Progenitor cell of endocrine pancreas (in vitro differentiated cells): ENCODE data around the gene DNM3. TPM values are rescaled to one million over a fixed set of nuclear protein-coding genes. Genes with fewer than 3 reads are reported as not detected.

Source experiments
- DNase-seq: peaks from one replicate; pipeline ENCODE4 v3.0.0; 2021; ENCODE audit warnings: low spot score; ENCODE audit not compliant: unreplicated experiment
- H3K27ac Mint-ChIP-seq: 2 replicates; pipeline ENCODE4 v1.8.0; 2021; ENCODE audit warnings: mild to moderate bottlenecking, moderate library complexity, mixed read lengths
- H3K27me3 Mint-ChIP-seq: 2 replicates; pipeline ENCODE4 v1.8.0; 2021; ENCODE audit warnings: mixed read lengths
- H3K36me3 Mint-ChIP-seq: 2 replicates; pipeline ENCODE4 v1.8.0; 2022; ENCODE audit warnings: mixed read lengths; ENCODE audit not compliant: insufficient read depth
- H3K4me1 Mint-ChIP-seq: 2 replicates; pipeline ENCODE4 v1.8.0; 2021; ENCODE audit warnings: low read depth, mixed read lengths
- H3K4me3 Mint-ChIP-seq: 2 replicates; pipeline ENCODE4 v1.8.0; 2021; ENCODE audit warnings: low read depth, mild to moderate bottlenecking, moderate library complexity, mixed read lengths
- H3K9me3 Mint-ChIP-seq: 2 replicates; pipeline ENCODE4 v1.8.0; 2021; ENCODE audit warnings: low read depth, mixed read lengths
- CTCF ChIP-seq: fragments of 200-600 bp; sonication (generic); IDR thresholded peaks from one replicate; pipeline ENCODE4 v1.5.0; 2021; ENCODE audit warnings: antibody characterized with exemption, mild to moderate bottlenecking; ENCODE audit not compliant: unreplicated experiment
- total RNA-seq: library from RNA; stranded (reverse); gene quantifications from 2 replicates; pipeline ENCODE4 v1.2.1, GENCODE V29; 2021

The DNM3 gene
- total RNA-seq, 1 donor from 2014 or later = 0.48 TPM

- TF ChIP-seq CTCF = no peak
- no peaks in the 10 kb centered on the region for H3K27me3 Mint-ChIP-seq
- H3K27ac Mint-ChIP-seq = no peak overlapping the region
- no peaks in the 10 kb centered on the region for H3K9me3 Mint-ChIP-seq
- no peak for DNase-seq
- no peak overlapping the region for H3K4me3 Mint-ChIP-seq
- H3K4me1 Mint-ChIP-seq = no peaks in the 10 kb centered on the region
- peaks cover 3% of the 10 kb centered on the region for H3K36me3 Mint-ChIP-seq
These were observed 570.6 kb downstream of the DNM3 start for GRCh38 chr1:172411791-172412338.

GRCh38 chr1:172414331-172414730, 573.0 kb downstream of the DNM3 start:
- Mint-ChIP-seq H3K27me3 (no peaks in the 10 kb centered on the region), H3K27ac (no peak overlapping the region), H3K9me3 (no peaks in the 10 kb centered on the region), H3K36me3 (peaks cover 3% of the 10 kb centered on the region), H3K4me1 (no peaks in the 10 kb centered on the region), H3K4me3 (no peak overlapping the region)
- no peak for DNase-seq
- TF ChIP-seq CTCF = no peak

- no peaks in the 10 kb centered on the region for H3K4me1 Mint-ChIP-seq
- no peaks in the 10 kb centered on the region for H3K27me3 Mint-ChIP-seq
- TF ChIP-seq CTCF = no peak
- no peak for DNase-seq
- no peak overlapping the region for H3K4me3 Mint-ChIP-seq
- H3K36me3 Mint-ChIP-seq = peaks cover 3% of the 10 kb centered on the region
- no peak overlapping the region for H3K27ac Mint-ChIP-seq
- H3K9me3 Mint-ChIP-seq = no peaks in the 10 kb centered on the region
These were observed 575.3 kb downstream of the DNM3 start for GRCh38 chr1:172416496-172417035.

DNA sequence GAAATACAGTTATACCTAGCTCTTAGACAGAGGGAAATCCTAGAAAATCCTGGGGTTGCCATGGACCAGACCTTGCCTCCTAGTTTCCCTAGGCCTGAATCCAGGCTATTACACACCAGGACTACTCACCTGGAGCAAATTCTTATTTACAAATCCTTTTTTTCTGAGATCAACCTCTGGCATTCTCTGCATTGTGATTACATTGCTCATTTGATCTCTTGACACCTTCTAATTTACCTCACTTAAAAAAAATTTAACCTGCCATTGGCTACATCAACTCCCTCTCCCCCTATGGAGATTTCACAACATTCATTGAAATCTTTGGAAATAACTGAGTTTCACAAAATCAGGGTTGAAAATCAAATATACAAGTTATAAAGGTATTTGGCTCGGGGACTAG, 576.3 kb downstream of the DNM3 start:
- peaks cover 3% of the 10 kb centered on the region for H3K36me3 Mint-ChIP-seq
- no peaks in the 10 kb centered on the region for H3K4me1 Mint-ChIP-seq
- H3K27ac Mint-ChIP-seq = no peak overlapping the region
- no peaks in the 10 kb centered on the region for H3K27me3 Mint-ChIP-seq
- TF ChIP-seq CTCF = no peak
- H3K4me3 Mint-ChIP-seq = no peak overlapping the region
- no peaks in the 10 kb centered on the region for H3K9me3 Mint-ChIP-seq
- DNase-seq = no peak

GRCh38 chr1:172420385-172420784, 579.1 kb downstream of the DNM3 start, which contains the start of gene C1orf105:
C1orf105 (plus strand) TSS chr1:172420685; CDS start chr1:172420886, 201 bp downstream.
- DNase-seq = no peak
- Mint-ChIP-seq H3K4me1 (no peaks in the 10 kb centered on the region), H3K9me3 (no peaks in the 10 kb centered on the region), H3K27ac (no peak within 1 kb of the TSS), H3K36me3 (no peaks in the 10 kb centered on the region), H3K4me3 (no peak within 1 kb of the TSS), H3K27me3 (no peaks in the 10 kb centered on the region)
- TF ChIP-seq CTCF = no peak
